Right atrium auricular region (tissue), 2 donors: Measurements from ENCODE around the gene C2. TPM values are rescaled to one million over a fixed set of nuclear protein-coding genes. Genes with fewer than 3 reads are reported as not detected.
A peak's percentile ranks its signal among the peaks of the same experiment; 100 is the strongest.

ENCODE experiments used
- DNase-seq: peaks from one replicate; pipeline ENCODE4 v3.0.0-alpha.2; 2019; ENCODE audit warnings: low spot score
- H3K27ac ChIP-seq, 2 donors: fragments of 200-600 bp; sonication (generic); 1 replicate in 1 of 2; 2 replicates in 1 of 2; pipeline ENCODE4 v1.5.1; 2016 to 2019
- H3K27me3 ChIP-seq, 2 donors: fragments of 200-600 bp; sonication (generic); one replicate each; pipeline versions ENCODE4 v1.5.1 to v1.6.0; 2017 to 2019
- H3K36me3 ChIP-seq: fragments of 200-600 bp; sonication (generic); one replicate; pipeline ENCODE4 v1.5.1; 2016
- H3K4me1 ChIP-seq, 2 donors: fragments of 200-600 bp; sonication (generic); one replicate each; pipeline versions ENCODE4 v1.5.1 to v1.6.0; 2017 to 2019
- H3K4me3 ChIP-seq, 2 donors: fragments of 200-600 bp; sonication (generic); 1 replicate in 1 of 2; 2 replicates in 1 of 2; pipeline ENCODE4 v1.5.1; 2017 to 2019; ENCODE audit warnings: mild to moderate bottlenecking in 1 of 2, moderate library complexity in 1 of 2
- H3K9me3 ChIP-seq, 2 donors: fragments of 200-600 bp; sonication (generic); one replicate each; pipeline ENCODE4 v1.5.1; 2019
- total RNA-seq, 2 donors: library from RNA; depleted of rRNA; stranded (reverse); fragments of >200 nt; gene quantifications; one replicate each; pipeline ENCODE4 v1.1.0, GENCODE V29; 2016
- TF ChIP-seq, protein P1 (sequence below), 2 donors: fragments of 200-600 bp; sonication (generic); IDR thresholded peaks; one replicate each; pipeline ENCODE4 v1.5.1; 2019; ENCODE audit warnings: antibody characterized with exemption in 2 of 2

C2 gene
- total RNA-seq, 2 donors from 2014 or later = 3.5 to 19.9 TPM

DNA sequence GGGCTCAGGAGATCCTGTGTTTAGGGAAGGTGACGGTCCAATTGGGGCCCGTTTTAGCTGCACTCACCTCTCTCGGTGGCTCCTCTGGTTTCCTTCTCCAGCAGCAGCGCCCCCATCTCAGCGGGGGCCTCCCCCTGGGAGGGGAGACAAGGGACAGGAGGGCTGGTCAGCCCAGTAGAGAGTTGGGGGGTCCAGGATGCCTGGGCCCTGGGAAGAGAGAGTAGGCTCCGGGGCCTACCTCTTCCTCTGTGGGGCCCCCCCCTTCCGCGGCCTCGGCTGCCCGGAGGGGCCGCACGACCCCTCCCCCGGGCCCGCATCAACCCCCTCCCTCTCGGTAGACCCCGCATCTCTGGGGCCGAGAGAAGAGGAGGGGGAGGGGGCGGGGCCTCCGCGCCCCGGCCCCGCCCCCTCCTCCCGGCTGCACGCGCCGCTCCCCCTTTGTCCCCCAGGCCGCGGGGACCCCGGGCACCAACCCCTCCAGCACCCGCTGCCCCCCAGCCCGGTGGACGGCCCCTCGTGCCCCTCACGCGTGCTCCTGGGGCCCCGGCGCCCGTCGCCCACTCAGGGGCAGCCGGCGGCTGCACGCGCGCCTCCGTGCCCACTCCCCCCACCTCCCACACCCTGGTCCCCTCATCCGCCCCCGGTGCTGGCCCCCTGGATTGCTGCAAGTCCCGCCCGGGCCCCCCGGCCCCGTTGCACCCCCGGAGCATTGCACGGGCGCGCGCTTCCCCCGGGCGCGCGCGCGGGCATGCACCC is 30.5 kb upstream of the C2 start:
- Histone ChIP-seq H3K9me3 (no peaks in the 10 kb centered on the region), H3K27me3 (no peaks in the 10 kb centered on the region), H3K4me3 (peak overlapping the region; percentile 96 to 99), H3K4me1 (peaks cover 0 to 40% of the 10 kb centered on the region in 2 donors), H3K36me3 (peaks cover 13% of the 10 kb centered on the region), H3K27ac (peak overlapping the region; percentile 87 to 92)
- TF ChIP-seq, protein P1, sequence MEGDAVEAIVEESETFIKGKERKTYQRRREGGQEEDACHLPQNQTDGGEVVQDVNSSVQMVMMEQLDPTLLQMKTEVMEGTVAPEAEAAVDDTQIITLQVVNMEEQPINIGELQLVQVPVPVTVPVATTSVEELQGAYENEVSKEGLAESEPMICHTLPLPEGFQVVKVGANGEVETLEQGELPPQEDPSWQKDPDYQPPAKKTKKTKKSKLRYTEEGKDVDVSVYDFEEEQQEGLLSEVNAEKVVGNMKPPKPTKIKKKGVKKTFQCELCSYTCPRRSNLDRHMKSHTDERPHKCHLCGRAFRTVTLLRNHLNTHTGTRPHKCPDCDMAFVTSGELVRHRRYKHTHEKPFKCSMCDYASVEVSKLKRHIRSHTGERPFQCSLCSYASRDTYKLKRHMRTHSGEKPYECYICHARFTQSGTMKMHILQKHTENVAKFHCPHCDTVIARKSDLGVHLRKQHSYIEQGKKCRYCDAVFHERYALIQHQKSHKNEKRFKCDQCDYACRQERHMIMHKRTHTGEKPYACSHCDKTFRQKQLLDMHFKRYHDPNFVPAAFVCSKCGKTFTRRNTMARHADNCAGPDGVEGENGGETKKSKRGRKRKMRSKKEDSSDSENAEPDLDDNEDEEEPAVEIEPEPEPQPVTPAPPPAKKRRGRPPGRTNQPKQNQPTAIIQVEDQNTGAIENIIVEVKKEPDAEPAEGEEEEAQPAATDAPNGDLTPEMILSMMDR (IDR thresholded peaks at IDR 0.05) = no peak
- DNase-seq = no peak

DNA sequence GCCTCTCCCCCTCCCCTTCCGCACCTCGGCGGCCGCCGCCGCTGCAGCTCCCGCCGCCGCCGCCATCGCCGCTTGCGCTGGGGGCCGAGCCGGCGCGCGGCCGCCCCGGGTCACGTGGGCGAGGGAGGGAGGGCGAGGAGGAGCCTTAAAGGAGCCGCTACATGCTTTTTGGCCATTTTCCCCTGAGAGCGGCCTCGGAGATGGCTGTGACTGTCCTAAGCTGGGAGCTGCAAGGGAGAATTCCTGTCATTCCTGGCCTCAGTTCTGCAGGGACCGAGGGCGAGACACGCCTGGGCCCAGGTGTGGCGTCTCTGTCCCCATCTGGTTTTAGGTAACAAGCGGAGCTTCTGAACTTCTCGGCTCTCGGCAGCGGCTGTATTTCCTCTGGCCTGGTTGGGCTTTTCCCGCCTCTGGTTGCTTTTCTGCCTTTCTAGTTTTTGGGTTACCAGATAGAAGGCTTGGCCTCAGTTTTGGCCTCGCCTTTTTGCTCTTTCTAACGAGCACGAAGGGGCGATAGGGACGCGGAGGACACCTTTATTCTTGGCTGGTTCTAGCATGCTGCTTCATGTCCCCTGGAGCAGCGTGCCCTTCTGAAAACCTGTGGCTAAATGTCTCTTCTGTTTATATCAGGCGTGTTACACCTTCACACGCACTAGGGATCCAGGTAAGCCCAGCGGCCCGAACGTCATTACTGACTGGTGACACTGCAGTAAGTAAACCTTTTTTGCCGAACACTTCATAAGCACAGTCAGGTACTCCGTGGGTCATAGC is 29.7 kb upstream of the C2 start, which contains the start of gene EHMT2:
Gene EHMT2, minus strand, starts transcription at position 87 of the 771 bp plus-strand sequence. Its CDS starts 21 bp downstream, at position 66.
- DNase-seq = peak; percentile 79
- H3K4me1 ChIP-seq = peaks cover 0 to 45% of the 10 kb centered on the region in 2 donors
- peak within 1 kb of the TSS; percentile 87 to 92 for H3K27ac ChIP-seq
- H3K9me3 ChIP-seq = no peaks in the 10 kb centered on the region
- H3K27me3 ChIP-seq = no peaks in the 10 kb centered on the region
- peak within 1 kb of the TSS; percentile 96 to 99 for H3K4me3 ChIP-seq
- TF ChIP-seq, protein P1 (IDR thresholded peaks at IDR 0.05) = no peak
- peaks cover 5% of the 10 kb centered on the region for H3K36me3 ChIP-seq

DNA sequence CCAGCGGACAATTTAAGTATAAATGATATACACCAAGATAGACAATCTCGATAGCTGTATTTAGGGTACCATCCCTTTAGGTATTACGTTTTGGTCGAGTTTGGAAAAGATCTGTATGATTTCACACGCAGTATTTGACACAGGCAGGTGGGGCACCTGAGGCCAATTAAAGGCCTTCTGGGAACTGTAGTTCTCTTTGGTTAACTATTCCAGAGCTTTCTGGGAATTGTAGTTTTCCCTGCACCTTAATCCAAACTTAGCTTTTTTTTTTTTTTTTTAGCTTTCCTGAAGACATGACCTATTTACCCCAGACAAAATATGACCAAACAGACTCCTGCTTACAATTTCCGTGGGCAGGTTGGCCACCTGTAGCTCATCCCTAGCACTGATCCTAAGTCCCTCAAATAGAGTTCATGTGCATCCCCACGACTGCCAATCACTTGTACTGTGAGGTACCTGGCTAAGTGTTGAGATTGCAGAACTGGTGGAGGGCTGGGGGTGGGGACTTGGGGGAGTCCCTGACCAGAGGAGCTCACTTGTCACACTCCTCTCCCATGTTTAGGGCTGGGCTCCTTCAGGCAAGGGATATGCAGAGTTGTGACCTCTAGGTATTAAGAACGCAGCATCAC is 29.0 kb upstream of the C2 start:
- Histone ChIP-seq H3K36me3 (no peaks in the 10 kb centered on the region), H3K27ac (peak overlapping the region; percentile 87 to 92), H3K9me3 (no peaks in the 10 kb centered on the region), H3K4me1 (peaks cover 0 to 49% of the 10 kb centered on the region in 2 donors), H3K4me3 (peak overlapping the region; percentile 96 to 99), H3K27me3 (no peaks in the 10 kb centered on the region)
- TF ChIP-seq, protein P1 (IDR thresholded peaks at IDR 0.05) = no peak
- no peak for DNase-seq

DNA sequence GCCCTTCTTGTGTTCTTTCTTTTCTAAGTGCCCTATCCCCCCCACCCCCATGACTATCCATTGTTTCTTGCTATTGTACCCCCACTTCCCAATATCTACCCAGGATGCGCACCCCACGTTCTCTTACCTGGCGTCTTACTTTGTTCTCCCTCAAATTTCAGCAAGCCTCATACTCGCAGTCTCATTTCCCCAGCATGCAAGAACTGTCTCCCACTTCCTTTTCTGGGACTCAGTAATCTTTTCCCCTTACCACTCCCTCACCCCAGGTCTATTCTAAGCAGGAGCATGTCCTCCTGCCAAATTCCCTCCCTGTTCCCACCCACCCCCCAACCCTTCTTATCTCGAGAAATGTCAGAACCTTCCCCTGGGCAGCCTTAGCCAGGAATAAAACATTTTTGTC is 28.3 kb upstream of the C2 start:
- H3K27ac ChIP-seq = peak overlapping the region in 1 of 2 donors; percentile 87
- no peak for DNase-seq
- H3K36me3 ChIP-seq = no peaks in the 10 kb centered on the region
- peaks cover 0 to 49% of the 10 kb centered on the region in 2 donors for H3K4me1 ChIP-seq
- TF ChIP-seq, protein P1 (IDR thresholded peaks at IDR 0.05) = no peak
- no peak overlapping the region for H3K4me3 ChIP-seq
- H3K9me3 ChIP-seq = no peaks in the 10 kb centered on the region
- no peaks in the 10 kb centered on the region for H3K27me3 ChIP-seq

DNA sequence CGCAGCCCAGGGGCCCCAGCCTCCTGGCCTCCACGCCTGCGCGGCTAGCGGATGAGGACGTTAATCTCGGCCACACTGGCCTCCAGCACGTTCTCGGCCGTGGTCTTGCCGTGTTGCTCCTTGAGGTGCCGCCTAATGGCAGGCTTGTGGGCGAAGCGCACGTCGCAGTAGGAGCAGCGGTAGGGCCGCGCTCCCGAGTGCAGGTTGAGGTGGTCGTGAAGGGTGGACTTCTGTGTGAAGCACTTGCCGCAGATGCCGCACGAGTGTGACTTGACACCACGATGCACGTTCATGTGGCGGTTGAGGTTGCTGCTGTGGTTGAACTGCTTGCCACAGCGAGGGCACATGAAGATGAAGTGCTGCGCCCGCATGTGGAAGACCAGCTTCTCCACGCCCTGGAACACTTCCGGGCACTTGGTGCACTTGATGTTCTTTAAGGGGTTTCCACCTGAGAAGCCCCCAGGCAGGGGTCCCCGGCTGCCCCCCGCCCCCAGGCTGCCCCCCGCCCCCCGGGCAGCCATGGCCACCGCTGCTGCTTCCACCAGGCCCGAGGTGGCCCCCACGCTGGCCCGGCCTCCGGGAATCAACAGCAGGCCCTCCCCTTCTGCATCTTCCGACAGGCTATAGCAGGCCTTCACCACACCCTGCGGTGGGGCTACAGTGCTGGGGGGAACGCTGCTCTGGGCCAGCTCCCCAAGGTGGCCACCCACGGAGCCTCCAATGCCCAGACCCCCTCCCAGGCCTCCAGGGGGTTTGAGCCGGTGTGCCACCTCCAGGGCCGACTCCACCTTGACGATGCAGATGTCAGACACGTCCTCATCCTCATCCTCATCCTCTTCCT is 27.4 kb upstream of the C2 start:
- no peaks in the 10 kb centered on the region for H3K27me3 ChIP-seq
- TF ChIP-seq, protein P1 (IDR thresholded peaks at IDR 0.05) = no peak
- H3K4me1 ChIP-seq = peaks cover 0 to 49% of the 10 kb centered on the region in 2 donors
- DNase-seq = no peak
- no peaks in the 10 kb centered on the region for H3K36me3 ChIP-seq
- H3K9me3 ChIP-seq = no peaks in the 10 kb centered on the region
- peak overlapping the region in 1 of 2 donors; percentile 89 for H3K27ac ChIP-seq
- no peak overlapping the region for H3K4me3 ChIP-seq
